ENCODE results near the gene RPS18.

RPS18 gene

GRCh38 chr6:33316603-33317418, 44.9 kb downstream of the RPS18 start:
- H3K4me3 Mint-ChIP-seq = peak overlapping the region; percentile 92 to 99
- H3K4me1 Mint-ChIP-seq (ENCODE audit: low read depth in 2 of 2) = peaks cover 73 to 80% of the 10 kb centered on the region in 2 donors
- DNase-seq = no peak
- H3K27me3 Mint-ChIP-seq = no peaks in the 10 kb centered on the region
- ATAC-seq (replicated peaks) = no peak
- H3K36me3 Mint-ChIP-seq (ENCODE audit: insufficient read depth) = peaks cover 75% of the 10 kb centered on the region
- peak overlapping the region; percentile 94 to 100 for H3K27ac Mint-ChIP-seq
- no peaks in the 10 kb centered on the region for H3K9me3 Mint-ChIP-seq

- H3K27ac Mint-ChIP-seq = peak overlapping the region; percentile 94 to 100
- ATAC-seq (replicated peaks) = no peak
- H3K4me3 Mint-ChIP-seq = peak overlapping the region; percentile 92 to 99
- H3K27me3 Mint-ChIP-seq = no peaks in the 10 kb centered on the region
- H3K36me3 Mint-ChIP-seq (ENCODE audit: insufficient read depth) = peaks cover 75% of the 10 kb centered on the region
- DNase-seq = no peak
- no peaks in the 10 kb centered on the region for H3K9me3 Mint-ChIP-seq
- H3K4me1 Mint-ChIP-seq (ENCODE audit: low read depth in 2 of 2) = peaks cover 72 to 80% of the 10 kb centered on the region in 2 donors
Measured at GRCh38 chr6:33317419-33317668, 45.5 kb downstream of the RPS18 start.

DNA sequence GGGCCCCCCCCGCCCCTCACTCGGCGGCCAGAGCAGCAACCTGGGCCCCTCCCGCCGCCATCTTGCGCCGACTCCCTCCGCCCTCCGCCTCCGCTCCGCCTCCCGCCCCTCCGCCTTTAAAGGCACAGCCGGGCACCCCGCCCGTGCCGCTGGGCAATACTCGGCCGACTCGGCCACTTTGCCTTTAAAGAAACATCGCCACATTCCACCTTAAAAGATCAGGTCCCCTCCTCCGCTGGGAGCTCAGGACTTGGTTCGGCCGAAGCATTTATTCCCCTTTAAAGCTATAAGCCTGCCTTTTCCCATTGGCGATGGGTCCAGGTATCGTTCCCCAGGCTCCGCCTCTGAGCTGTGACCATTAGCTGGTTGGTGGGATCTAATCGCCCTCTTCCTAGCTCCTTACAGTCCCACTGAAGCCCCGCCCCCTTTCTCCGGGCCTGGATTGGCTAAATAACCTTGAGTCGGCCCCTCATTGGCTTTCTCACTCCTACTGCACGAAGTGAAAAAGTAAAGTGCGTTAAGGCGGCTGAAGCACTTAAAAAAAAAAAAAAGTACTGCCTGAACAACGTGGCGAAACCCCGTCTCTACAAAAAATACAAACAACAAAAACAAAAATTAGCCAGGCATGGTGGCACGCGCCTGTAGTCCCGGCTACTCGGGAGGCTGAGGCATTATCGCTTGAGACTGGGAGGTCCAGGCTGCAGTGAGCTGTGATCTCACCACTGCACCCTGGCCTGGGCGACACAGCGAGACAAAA, 46.0 kb downstream of the RPS18 start, which contains the start of gene ZBTB22:
TSS of gene ZBTB22 (minus strand) at position 76 of the 757 bp plus-strand sequence. CDS start 828 bp downstream, outside the sequence.
- Mint-ChIP-seq H3K9me3 (no peaks in the 10 kb centered on the region), H3K36me3 (ENCODE audit: insufficient read depth) (peaks cover 75% of the 10 kb centered on the region), H3K4me3 (peak within 1 kb of the TSS; percentile 92 to 99), H3K4me1 (ENCODE audit: low read depth in 2 of 2) (peaks cover 69 to 80% of the 10 kb centered on the region in 2 donors), H3K27ac (peak within 1 kb of the TSS; percentile 94 to 100), H3K27me3 (no peaks in the 10 kb centered on the region)
- ATAC-seq (replicated peaks) (peak; percentile 54), DNase-seq (peak; percentile 93 to 97 (median 94))

GRCh38 chr6:33318426-33319073, 46.7 kb downstream of the RPS18 start:
- ATAC-seq (replicated peaks) = no peak
- Mint-ChIP-seq H3K4me3 (peak overlapping the region; percentile 92 to 99), H3K27me3 (no peaks in the 10 kb centered on the region), H3K36me3 (ENCODE audit: insufficient read depth) (peaks cover 72% of the 10 kb centered on the region), H3K9me3 (no peaks in the 10 kb centered on the region), H3K27ac (peak overlapping the region; percentile 94 to 100), H3K4me1 (ENCODE audit: low read depth in 2 of 2) (peaks cover 72 to 81% of the 10 kb centered on the region in 2 donors)
- DNase-seq = no peak

GRCh38 chr6:33319939-33320314, 48.1 kb downstream of the RPS18 start:
- peaks cover 63% of the 10 kb centered on the region for H3K36me3 Mint-ChIP-seq (ENCODE audit: insufficient read depth)
- DNase-seq (no peak), ATAC-seq (replicated peaks) (no peak)
- H3K27me3 Mint-ChIP-seq = no peaks in the 10 kb centered on the region
- no peaks in the 10 kb centered on the region for H3K9me3 Mint-ChIP-seq
- H3K4me3 Mint-ChIP-seq = peak overlapping the region; percentile 95 to 99
- H3K27ac Mint-ChIP-seq = peak overlapping the region in 1 of 2 donors; percentile 83
- H3K4me1 Mint-ChIP-seq (ENCODE audit: low read depth in 2 of 2) = peaks cover 68 to 80% of the 10 kb centered on the region in 2 donors

DNA sequence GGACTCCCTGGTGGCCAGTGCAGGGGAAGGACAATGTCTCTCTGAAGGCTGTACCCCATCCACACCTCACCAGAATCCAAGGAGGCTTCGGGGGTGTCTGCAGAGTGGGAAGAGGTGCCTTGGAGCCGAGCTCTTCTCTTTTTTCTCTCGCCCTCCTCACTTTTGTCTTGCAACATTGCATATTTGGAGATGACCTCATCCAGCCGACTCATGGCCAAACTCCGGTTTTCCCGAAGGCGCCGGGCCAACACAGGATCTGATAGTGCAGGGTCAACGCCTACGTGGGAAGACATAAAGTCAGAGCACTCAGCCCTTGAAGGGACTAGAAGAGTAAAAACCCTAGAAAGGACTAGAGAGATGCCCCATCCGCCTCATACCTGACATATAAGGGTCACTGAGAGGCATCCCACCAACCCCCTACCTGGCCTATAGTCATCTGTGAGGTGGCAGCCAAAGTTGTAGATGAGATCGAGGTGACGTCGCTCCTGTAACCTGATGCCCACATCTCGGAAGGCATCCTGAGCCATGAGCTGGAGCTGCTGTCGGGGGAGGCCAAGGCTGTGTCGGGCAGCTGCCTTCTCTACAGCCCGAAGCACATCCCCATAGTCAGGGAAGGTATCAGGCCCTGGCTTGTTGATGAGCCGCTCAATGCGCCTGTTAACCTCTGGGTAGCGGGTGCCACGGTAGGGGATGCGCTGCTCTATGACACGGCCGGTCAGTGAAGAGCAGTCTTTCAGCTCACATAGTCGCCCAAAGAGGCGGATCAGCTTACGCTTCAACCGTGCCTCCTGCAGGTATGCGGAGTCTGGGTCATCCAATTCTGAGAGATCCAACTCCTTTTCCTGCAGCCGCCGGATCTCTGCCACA, 48.7 kb downstream of the RPS18 start:
- peak overlapping the region; percentile 95 to 99 for H3K4me3 Mint-ChIP-seq
- DNase-seq (no peak), ATAC-seq (replicated peaks) (no peak)
- no peaks in the 10 kb centered on the region for H3K9me3 Mint-ChIP-seq
- H3K4me1 Mint-ChIP-seq (ENCODE audit: low read depth in 2 of 2) = peaks cover 66 to 77% of the 10 kb centered on the region in 2 donors
- H3K36me3 Mint-ChIP-seq (ENCODE audit: insufficient read depth) = peaks cover 60% of the 10 kb centered on the region
- no peaks in the 10 kb centered on the region for H3K27me3 Mint-ChIP-seq
- H3K27ac Mint-ChIP-seq = peak overlapping the region; percentile 83 to 96

DNA sequence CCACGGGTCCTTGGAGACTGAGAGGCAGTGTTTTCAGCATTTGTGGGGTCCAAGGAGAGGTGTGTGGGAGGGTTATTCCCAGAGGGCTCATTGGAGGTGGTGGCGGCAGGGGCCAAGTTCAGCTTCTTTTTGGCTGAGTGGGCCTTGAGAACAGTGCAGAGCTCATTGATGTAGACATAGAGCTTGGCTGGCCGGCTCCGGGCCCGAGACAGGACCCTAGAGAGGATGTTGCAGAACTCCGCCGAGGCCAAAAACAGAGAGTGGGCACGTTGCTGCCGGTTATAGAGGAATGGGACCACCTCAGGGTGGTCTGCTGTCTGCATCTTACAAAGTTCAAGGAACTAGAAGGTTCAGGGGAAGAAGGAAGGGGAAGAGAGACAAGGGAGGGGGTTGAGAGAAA, 49.4 kb downstream of the RPS18 start:
- Mint-ChIP-seq H3K36me3 (ENCODE audit: insufficient read depth) (peaks cover 58% of the 10 kb centered on the region), H3K27ac (peak overlapping the region; percentile 57 to 96), H3K4me3 (peak overlapping the region; percentile 95 to 99), H3K9me3 (no peaks in the 10 kb centered on the region), H3K4me1 (ENCODE audit: low read depth in 2 of 2) (peaks cover 60 to 71% of the 10 kb centered on the region in 2 donors), H3K27me3 (no peaks in the 10 kb centered on the region)
- no peak for ATAC-seq (replicated peaks)
- no peak for DNase-seq

DNA sequence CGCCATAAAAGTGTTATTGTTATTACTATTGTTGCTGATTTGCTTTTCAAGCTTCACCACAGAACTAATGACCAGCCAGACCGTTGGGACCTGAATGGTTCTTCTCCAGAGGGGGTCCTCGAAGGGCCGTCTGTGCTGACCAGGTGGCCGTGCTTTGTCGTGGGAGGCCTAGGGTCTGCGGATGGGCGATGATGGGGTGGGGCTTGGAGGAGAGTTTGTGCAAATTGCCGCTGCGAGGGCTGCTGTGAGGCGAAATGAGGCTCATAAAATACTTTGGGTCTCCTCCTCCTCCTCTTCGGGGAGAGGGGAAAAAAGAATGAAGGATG, 51.7 kb downstream of the RPS18 start:
- Mint-ChIP-seq H3K36me3 (ENCODE audit: insufficient read depth) (peaks cover 47% of the 10 kb centered on the region), H3K27me3 (no peaks in the 10 kb centered on the region), H3K9me3 (no peaks in the 10 kb centered on the region), H3K4me3 (peak overlapping the region; percentile 95 to 99), H3K27ac (peak overlapping the region; percentile 95 to 96), H3K4me1 (ENCODE audit: low read depth in 2 of 2) (peaks cover 44 to 53% of the 10 kb centered on the region in 2 donors)
- no peak for DNase-seq
- no peak for ATAC-seq (replicated peaks)

DNA sequence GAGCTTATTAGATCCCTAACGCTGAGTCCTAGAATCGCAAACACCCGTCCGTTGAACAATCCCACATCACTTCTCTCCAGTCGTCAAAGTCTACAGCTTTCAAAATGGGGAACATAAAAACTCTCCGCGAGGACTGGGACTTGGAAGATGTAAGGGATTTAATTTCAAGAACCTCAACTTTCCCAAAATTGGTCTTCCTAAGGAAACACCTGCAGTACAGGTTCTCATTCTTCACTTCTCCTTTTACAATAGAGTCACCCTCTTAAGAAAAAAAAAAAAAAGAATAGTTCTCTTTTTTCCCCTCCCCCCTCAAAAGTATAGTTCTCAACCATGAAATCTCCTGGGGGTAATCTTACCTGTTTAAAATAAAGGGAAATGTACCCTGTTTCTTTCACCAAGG, 52.2 kb downstream of the RPS18 start:
- H3K9me3 Mint-ChIP-seq = no peaks in the 10 kb centered on the region
- no peak for ATAC-seq (replicated peaks)
- peak overlapping the region; percentile 95 to 99 for H3K4me3 Mint-ChIP-seq

More for the DNA sequence above, 52.2 kb downstream of the RPS18 start:
- Mint-ChIP-seq H3K27ac (peak overlapping the region; percentile 95 to 96), H3K27me3 (no peaks in the 10 kb centered on the region), H3K36me3 (ENCODE audit: insufficient read depth) (peaks cover 43% of the 10 kb centered on the region), H3K4me1 (ENCODE audit: low read depth in 2 of 2) (peaks cover 40 to 48% of the 10 kb centered on the region in 2 donors)
- DNase-seq = no peak
